HG03439 (cell line): Measurements from ENCODE around the gene COLEC12.
"Not testable (repeated sequence)": the region's sequence is repeated elsewhere in the genome, so short reads cannot be mapped to it uniquely, and the experiment has no call there.

ENCODE experiments used
- ATAC-seq: cut with Tn5 transposase; IDR thresholded peaks from one replicate; pipeline ENCODE4 v1.9.1; 2021; ENCODE audit warnings: mild to moderate bottlenecking, moderate library complexity; ENCODE audit not compliant: unreplicated experiment

Gene COLEC12

GRCh38 chr18:332007-332406 lies 168.5 kb downstream of the COLEC12 start:
- ATAC-seq, result no peak

GRCh38 chr18:331221-331821 lies 169.2 kb downstream of the COLEC12 start:
- ATAC-seq, result no peak

DNA sequence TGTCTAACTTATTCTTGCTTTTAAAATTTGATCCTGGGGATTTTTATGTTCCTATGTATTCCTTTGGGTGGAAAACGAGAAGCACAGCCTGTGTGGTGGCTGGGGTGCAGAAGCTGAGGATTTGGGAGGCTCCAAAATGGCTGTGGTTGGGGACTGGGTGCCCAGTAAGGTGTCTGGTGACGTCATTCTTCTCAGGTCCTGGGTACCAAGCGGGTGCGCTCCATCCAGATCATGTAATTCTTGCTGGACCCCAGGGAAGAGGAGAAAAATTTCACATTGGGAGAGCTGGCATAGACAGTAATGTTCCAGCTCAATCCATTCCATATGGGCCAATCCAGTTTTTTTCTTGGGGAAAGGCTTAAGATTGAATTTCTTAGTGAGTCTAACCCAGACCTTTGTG lies 171.6 kb downstream of the COLEC12 start:
- ATAC-seq, result no peak

DNA sequence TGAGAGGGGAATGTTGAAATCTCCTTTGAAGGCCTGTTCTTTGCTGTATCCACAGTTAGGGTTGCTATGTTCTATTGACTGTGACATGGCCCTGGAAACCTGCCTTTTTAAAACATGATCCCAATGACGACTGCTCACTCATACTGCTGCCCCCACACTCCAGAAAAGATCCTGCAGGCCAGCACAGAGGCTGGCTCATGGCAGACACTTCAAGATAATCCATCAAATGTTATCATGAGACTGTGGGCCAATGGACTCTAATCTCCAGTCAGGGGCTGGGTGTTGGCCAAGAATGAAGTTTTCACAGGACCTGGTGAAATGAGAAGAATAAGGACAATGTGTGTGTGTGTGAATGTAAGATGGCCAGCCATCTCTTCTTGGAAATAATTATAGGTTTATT lies 173.7 kb downstream of the COLEC12 start:
- ATAC-seq, result no peak

DNA sequence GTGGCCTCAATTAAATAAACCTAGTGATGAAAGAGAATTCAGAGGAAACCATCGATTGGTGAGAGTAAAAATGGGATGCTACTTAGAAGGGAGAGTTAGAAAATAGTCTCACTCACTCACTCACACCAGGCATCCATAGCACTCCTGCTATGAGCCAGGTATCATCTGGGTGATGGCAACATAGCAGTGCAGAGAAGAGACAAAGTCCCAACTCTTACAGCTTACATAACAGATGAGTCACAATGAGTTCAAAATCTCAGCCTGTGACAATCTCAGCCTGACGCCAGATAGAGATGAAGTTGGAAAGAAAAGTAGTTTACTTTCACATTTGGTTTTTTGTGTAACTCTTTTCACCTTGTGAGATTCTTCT lies 177.3 kb downstream of the COLEC12 start:
- ATAC-seq, result no peak

DNA sequence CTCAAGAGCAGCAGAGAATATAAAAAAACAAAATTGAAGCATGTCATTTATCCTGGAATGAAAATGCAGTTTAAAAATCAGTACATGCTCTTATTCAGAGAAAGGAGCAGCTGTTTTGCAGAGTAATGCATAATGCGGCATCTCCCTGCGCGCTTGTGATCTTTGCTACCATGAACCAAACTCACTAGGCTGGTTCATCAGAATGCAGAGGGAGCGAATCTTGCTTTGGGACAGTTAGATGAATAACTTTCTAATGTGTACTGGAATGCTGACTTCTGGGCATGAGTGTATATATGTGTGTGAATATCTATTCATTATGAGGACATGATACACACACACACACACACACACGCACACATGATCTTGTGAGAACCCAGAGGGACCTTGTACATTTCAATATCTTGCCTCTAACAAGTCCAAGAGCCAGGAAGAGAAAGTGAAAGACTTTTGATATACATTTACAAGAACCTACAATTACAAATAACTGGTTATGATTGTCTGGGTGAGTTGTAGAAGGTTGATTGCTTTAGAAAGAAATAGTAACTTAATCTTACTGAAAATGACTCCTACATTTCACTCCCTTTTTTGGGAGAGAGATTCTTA lies 178.5 kb downstream of the COLEC12 start:
- no peak for ATAC-seq

DNA sequence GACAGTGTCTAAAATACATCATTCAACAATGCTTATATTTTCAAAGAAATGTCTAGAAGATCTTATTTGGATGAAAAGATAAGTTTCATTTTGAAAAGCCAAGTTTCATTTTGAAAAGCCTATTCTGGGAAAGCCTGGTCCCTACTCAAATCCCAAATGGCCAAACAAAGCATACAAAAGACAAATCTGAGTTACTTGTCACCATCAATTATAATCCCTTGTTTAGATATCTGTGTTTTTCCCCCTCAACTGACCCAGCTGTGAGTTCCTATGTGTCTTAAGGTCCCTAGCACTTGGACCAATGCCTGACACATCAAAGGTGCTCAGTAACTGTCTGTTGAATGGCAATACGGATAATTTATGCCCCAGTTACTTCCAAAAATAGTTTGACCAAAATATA lies 180.3 kb downstream of the COLEC12 start:
- no peak for ATAC-seq

GRCh38 chr18:319720-320119 lies 180.8 kb downstream of the COLEC12 start:
- ATAC-seq, result no peak

DNA sequence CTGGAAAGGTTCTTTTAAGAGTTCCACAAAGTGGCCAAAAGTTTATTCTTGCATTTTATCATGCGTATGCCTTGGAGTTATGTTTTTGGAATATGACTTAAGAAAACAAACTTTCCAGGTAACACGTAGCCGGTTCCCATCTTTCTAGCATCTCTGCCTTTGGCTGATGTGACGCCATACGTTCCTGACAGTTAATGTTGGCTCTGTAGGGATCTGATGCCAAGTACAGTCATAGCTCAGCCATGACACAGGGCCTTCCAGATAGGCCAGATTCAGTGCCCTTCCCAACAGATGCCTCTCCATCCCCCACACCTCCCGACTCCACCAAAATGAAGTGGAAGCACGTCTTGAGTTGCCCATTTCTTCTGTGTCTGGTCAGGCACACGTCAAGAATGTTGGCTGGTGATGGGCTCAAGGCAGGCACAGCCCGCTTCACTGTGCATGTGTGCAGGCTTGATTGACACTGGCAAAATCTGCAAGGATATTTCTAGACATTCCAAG lies 181.7 kb downstream of the COLEC12 start:
- no peak for ATAC-seq

DNA sequence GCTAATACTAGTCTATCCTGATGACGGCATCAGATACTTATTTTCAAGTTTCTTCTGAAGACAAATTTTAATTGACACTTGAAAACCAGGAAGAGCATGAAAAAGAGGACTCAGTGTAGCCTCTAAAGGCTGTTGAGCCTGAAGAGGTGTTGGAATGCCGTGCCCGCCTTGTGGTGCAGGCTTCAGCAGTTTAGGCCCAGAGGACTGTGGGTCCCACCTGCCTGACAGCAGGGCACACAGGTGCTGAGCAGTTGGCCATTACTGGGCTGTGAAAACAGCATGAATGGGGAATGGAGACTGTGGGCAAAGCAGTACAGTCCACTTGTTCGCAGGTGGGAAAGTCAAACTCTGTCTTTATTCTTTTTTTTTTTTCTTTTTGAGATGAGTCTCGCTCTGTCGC lies 182.9 kb downstream of the COLEC12 start:
- no peak for ATAC-seq

GRCh38 chr18:316393-316792 lies 184.1 kb downstream of the COLEC12 start:
- ATAC-seq, result no peak

GRCh38 chr18:313931-314330 lies 186.6 kb downstream of the COLEC12 start:
- no peak for ATAC-seq

DNA sequence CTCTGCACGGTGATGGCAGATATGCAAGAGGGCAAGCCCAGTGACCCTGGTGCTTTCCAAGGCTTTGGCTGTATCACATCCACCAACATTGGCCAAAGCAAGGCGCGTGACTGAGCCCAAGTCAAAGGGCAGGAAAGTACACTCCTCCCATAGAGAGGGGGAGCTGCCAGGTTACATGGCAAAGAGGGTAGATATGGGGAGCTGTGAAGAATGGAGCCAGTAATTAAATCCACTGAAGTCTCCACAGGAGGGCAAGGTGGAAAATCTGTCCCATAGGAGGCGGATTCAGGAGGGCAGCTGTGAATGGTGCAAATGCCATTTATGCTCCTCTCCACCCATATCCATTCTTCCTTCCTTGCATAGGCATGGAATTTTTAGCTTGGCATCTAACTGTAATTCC lies 188.1 kb downstream of the COLEC12 start:
- ATAC-seq, result no peak

DNA sequence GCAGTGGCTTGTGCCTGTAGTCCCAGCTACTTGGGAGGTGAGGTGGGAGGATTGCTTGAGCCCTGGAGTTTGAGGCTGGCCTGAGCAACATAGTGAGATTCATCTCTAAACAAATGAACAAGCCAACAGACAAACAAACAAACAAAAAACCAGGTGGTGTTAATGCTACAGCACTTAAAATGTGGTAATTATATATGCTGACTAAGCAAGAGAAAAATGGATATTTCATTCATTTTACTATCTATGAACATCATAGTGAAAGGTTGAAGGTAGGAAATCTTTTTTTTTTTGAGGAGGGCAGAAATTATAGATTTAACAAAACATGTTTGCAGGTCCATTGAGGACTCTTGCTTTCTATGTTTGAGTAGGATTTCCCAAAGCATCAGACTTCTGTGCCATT lies 190.5 kb downstream of the COLEC12 start:
- ATAC-seq, result no peak

GRCh38 chr18:308086-308485 lies 192.4 kb downstream of the COLEC12 start:
- not testable (repeated sequence) for ATAC-seq

DNA sequence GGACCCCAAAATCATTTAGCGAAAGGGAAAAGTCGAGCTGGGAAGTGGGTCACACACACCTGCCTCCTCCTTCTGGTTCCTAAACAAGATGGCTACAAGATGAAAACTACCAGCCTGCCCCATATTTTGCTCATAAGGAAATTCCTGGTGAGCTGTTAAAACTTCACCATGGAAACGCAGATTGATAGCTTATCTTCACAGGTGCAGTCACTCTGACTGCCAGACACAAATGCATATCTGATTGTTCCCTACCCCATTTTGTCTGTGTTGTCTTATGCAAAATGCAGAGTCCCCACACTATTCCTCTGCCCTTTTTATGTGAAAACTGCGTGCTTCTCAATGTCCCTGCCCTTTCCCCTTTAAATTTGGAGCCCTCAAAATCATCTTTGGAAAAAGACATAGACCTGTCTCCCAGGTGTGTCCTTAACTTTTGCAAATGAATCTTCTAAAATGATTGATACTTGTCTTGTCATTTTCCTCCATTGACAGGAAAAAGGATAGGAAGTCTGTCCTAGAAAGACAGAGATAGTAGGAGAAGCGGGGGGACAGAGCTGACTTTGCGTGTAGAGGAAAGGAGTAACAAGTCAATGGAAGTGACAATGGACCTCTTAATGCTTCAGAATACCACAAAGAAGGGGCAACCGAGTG lies 193.8 kb downstream of the COLEC12 start:
- no peak for ATAC-seq

DNA sequence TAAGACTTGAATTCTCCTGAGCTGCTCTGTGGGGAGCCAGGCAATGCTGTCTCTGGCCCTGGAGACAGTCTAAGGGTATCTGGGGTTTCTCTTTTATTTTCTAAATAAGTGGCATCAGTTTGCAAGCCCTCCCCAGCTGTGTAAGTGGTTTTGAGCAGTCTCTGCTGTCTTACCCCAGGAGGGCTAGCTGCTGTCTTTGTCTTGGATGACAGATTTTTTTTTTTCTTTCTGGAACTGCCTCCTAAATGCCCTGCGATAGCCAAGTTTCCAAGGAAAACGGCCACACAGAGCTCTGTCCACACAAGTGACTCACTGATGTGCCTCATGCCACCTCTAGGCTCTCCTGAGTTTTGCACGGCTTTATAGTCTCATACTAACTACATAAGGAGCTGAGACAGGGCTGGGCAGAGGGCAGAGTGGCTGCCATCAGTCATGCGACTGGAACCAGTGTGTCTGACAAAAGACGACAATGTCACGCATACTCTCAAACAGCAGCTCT lies 195.4 kb downstream of the COLEC12 start:
- ATAC-seq, result no peak

DNA sequence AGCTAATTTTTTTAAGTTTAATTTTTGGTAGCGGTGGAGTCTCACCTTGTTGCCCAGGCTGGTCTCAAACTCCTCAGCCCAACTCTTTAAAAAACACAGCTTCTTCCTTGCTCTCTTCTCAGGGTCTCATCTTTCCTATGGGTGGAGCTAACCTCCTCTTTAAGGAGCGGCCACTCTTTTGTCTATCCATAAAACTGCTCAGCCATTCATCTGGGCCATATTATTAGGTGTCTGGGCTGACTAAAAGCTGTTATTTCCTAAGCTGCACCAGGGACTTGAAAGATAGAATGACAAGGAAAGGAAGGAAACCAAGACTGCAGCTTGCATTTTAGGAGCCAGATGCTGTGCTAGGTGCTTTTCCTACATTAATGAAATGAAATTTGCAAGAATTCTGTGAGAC lies 196.9 kb downstream of the COLEC12 start:
- ATAC-seq, result no peak

GRCh38 chr18:303011-303410 lies 197.5 kb downstream of the COLEC12 start:
- ATAC-seq, result no peak

DNA sequence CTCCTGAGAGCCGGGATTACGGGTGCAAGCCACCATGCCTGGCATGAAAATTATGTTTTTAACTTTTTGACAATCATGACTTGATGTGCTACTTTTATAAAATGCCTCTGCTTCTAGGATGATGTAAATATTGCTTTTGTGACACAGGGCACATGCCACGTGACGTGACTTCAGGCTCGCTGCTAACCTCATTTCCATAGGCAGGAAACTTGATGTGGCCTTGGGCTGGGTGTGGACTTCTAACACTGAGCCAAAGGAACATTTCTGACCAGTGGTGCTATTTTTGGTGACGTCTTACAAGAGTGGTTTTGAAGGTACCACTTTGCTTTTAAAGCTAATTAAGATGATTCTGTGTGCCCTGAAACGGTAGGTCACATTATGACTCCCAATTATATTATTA lies 198.4 kb downstream of the COLEC12 start:
- ATAC-seq, result no peak

- no peak for ATAC-seq
Observed at GRCh38 chr18:297936-298335, 202.6 kb downstream of the COLEC12 start.

DNA sequence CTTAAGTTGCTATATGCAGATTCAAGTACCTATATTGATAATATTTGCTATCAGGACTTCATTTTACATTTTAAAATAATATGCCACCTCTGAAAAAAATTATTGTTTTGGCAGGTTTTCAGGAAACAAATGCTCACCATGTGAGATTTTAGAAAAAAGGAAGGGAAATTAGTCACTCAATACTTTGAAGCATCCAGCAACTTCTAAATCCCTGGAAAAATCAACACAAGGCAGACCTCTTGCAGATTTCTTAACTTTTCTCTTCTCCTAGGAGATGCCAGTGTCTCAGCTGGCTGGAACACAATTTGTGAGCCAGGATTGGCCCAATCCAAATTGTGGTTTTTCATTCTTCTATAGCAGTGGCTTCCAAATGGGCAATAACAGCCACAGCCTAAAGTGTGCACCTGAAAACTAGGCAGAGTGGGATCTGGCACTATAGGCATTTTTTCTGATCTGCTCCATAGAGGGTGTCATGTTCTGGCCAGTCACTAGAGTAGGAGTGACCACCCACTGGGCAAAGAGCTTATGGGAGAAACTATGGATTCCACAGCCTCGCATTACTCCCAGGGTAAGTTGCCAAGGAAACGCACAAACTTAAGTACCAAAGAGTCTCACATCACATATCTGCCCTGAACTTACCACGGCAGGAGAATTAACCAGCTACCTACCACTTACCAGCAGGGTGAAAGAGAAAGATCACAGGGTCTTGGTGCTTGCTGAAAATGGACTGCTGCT lies 204.6 kb downstream of the COLEC12 start:
- no peak for ATAC-seq
